Esophagus mucosa (tissue), 1 donor: ENCODE data around the gene GNPDA1. TPM values are rescaled to one million over a fixed set of nuclear protein-coding genes. Genes with fewer than 3 reads are reported as not detected.

Source experiments
- ATAC-seq: fragments of 200-7000 bp; cut with Tn5 transposase; one replicate; pipeline ENCODE4 v1.9.1; 2020
- total RNA-seq: library from RNA; stranded (reverse); gene quantifications from one replicate; pipeline ENCODE4 v1.2.4, GENCODE V29; 2023
- donor health status: DM: yes; HTN: yes; CAD: no.

The GNPDA1 gene
- total RNA-seq, 1 donor from 2014 or later: 12.9 TPM

- no peak for ATAC-seq
These were observed 11.0 kb upstream of the GNPDA1 start for GRCh38 chr5:142023836-142024235.

GRCh38 chr5:142020122-142020659 is 7.4 kb upstream of the GNPDA1 start:
- no peak for ATAC-seq

GRCh38 chr5:142017832-142018427 is 5.1 kb upstream of the GNPDA1 start:
- ATAC-seq: peak; percentile 31

GRCh38 chr5:142016556-142016955 is 3.7 kb upstream of the GNPDA1 start:
- ATAC-seq: no peak

- ATAC-seq: peak; percentile 17
These were observed 3.1 kb upstream of the GNPDA1 start for GRCh38 chr5:142015781-142016533.

- ATAC-seq: peak; percentile 37
These were observed 2.2 kb upstream of the GNPDA1 start for GRCh38 chr5:142014911-142015584.

- ATAC-seq: no peak
These were observed 1.1 kb upstream of the GNPDA1 start for GRCh38 chr5:142013734-142014521.

GRCh38 chr5:142012186-142012785 is 541 bp downstream of the GNPDA1 start:
- ATAC-seq: peak; percentile 17

- no peak for ATAC-seq
These were observed 1.1 kb downstream of the GNPDA1 start for GRCh38 chr5:142011572-142012185.

GRCh38 chr5:142009886-142010285 is 2.9 kb downstream of the GNPDA1 start:
- ATAC-seq: no peak

- no peak for ATAC-seq
These were observed 4.0 kb downstream of the GNPDA1 start for GRCh38 chr5:142008813-142009212.

GRCh38 chr5:142007237-142007544 is 5.6 kb downstream of the GNPDA1 start:
- ATAC-seq: no peak

GRCh38 chr5:142006363-142007236 is 6.2 kb downstream of the GNPDA1 start:
- ATAC-seq: no peak

GRCh38 chr5:142003266-142003800 is 9.5 kb downstream of the GNPDA1 start:
- ATAC-seq: peak; percentile 17

- no peak for ATAC-seq
These were observed 11.9 kb downstream of the GNPDA1 start for GRCh38 chr5:142000704-142001484.

GRCh38 chr5:142000173-142000572 is 12.7 kb downstream of the GNPDA1 start:
- no peak for ATAC-seq

GRCh38 chr5:141997358-141997960 is 15.4 kb downstream of the GNPDA1 start:
- no peak for ATAC-seq

- ATAC-seq: no peak
These were observed 17.2 kb downstream of the GNPDA1 start for GRCh38 chr5:141995656-141996055.

GRCh38 chr5:141994511-141995136 is 18.2 kb downstream of the GNPDA1 start:
- ATAC-seq: no peak
